Heart left ventricle (tissue), 13 donors: ENCODE results near the gene C16orf95.

Experiments used
- POLR2A ChIP-seq, 2 donors: fragments of 450-650 bp; IDR thresholded peaks; one replicate each; pipeline ENCODE4 v1.6.1; 2017; ENCODE audit warnings: antibody characterized with exemption in 2 of 2, mild to moderate bottlenecking in 2 of 2, moderate library complexity in 2 of 2
- TF ChIP-seq, protein P1 (sequence below), 12 donors: fragments of 200-600 bp; sonication (generic) in 4 of 12; IDR thresholded peaks; one replicate each; pipeline versions ENCODE4 v1.5.0 to v1.8.0; 2018 to 2022; ENCODE audit warnings: antibody characterized with exemption in 12 of 12, mild to moderate bottlenecking in 5 of 12
- donor health status: ischemic (EF 13 %, LVEDD 7.1; RV severe dilation, severe dysfunction).
- donor health status: DM: no; HTN: yes; CAD: no.
- donor health status: DM: no; HTN: no; CAD: no.
- donor health status: ischemic (EF 25% LVEDD 6.9; RV normal size, moderate dysfunction).
- donor health status: ischemic (EF 25% LVEDD 5.7; RV mildly dilated, moderate dysfunction).
- donor health status: ischemic (EF 35%, LVEDD 5.7; RV mildly dilated, moderate dysfunction).
- donor health status: nonischemic (EF 11% LVEDD 7.7; RV severe dilation, severe dysfunction).
- donor health status: DM: yes; HTN: yes; CAD: no.
- donor health status: PGD.
- donor health status: ischemic (EF 29% LVEDD 5.4; RV normal size, mild dysfunction).
- donor health status: nonischemic (EF 23%, LVEDD 6.1; RV moderate dilation, normal function).

DNA sequence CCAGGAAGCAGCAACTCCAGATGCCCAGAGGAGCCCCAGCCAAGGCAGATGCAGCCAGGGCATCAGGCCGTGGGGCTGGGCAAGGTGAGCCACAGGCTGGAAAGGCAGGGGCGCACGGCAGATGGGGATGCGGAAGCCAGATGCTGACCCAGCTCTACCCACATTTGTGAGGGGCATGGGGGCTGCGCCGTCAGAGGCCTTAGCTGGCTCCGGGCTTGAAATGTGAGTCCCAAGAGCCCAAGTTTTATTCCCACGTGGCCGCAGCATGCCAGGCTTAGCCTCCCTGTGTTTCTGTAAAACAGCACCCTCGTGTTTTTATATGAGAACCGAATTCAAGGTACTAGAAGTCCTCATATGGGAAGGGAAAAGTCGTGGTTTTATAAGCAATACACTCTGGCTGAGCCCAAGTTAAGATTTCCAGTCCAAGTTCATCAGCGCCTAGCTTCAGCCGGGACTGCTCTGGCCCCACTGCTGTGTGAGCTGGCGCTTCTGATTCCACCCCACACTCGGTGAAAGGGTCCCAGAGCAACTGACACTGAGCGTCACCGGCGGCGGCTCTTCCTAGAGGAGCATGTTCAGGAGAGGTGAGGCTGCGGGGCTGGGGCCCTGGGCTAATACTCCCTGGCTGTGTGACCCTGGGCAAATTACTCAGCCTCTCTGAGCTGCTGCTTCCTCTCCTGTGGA is 6.7 kb upstream of the C16orf95 start:
- TF ChIP-seq, protein P1, sequence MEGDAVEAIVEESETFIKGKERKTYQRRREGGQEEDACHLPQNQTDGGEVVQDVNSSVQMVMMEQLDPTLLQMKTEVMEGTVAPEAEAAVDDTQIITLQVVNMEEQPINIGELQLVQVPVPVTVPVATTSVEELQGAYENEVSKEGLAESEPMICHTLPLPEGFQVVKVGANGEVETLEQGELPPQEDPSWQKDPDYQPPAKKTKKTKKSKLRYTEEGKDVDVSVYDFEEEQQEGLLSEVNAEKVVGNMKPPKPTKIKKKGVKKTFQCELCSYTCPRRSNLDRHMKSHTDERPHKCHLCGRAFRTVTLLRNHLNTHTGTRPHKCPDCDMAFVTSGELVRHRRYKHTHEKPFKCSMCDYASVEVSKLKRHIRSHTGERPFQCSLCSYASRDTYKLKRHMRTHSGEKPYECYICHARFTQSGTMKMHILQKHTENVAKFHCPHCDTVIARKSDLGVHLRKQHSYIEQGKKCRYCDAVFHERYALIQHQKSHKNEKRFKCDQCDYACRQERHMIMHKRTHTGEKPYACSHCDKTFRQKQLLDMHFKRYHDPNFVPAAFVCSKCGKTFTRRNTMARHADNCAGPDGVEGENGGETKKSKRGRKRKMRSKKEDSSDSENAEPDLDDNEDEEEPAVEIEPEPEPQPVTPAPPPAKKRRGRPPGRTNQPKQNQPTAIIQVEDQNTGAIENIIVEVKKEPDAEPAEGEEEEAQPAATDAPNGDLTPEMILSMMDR (IDR thresholded peaks at IDR 0.05): no peak
- no peak for TF ChIP-seq POLR2A (IDR thresholded peaks at IDR 0.05)
